DOHH2 (cell line): Measurements from ENCODE around the gene DLK1.

ENCODE experiments used
- EZH2phosphoT487 ChIP-seq: fragments of 200-600 bp; sonication (generic); IDR thresholded peaks from 2 replicates; pipeline ENCODE4 v1.6.1; 2017; ENCODE audit warnings: borderline replicate concordance, mild to moderate bottlenecking, antibody characterized with exemption, low read length, moderate library complexity, mixed read lengths
- TF ChIP-seq, protein P1 (sequence below): fragments of 200-600 bp; sonication (generic); IDR thresholded peaks from one replicate; pipeline ENCODE4 v1.5.1; 2014; ENCODE audit warnings: antibody characterized with exemption, mild to moderate bottlenecking, low read depth, low read length; ENCODE audit not compliant: poor library complexity, severe bottlenecking

DNA sequence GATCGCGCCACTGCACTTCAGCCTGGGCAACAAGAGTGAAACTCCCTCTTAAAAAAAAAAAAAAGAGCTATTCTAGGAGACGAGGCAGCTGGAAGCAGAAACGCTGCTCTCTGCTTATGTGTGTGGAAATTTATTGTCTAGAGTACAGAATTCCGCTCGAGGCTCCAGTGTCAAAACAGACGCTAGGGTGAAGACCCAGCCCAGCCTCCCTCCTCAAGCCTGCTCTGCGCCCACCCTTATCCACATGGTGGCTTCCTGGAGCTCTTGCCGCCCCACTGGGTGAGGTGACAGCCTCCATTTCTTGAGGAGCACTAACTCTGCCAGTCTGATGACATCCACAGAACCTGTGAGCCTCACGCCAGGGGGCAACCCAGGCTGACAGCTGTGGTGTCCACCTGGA lies 49.5 kb upstream of the DLK1 start:
- TF ChIP-seq, protein P1, sequence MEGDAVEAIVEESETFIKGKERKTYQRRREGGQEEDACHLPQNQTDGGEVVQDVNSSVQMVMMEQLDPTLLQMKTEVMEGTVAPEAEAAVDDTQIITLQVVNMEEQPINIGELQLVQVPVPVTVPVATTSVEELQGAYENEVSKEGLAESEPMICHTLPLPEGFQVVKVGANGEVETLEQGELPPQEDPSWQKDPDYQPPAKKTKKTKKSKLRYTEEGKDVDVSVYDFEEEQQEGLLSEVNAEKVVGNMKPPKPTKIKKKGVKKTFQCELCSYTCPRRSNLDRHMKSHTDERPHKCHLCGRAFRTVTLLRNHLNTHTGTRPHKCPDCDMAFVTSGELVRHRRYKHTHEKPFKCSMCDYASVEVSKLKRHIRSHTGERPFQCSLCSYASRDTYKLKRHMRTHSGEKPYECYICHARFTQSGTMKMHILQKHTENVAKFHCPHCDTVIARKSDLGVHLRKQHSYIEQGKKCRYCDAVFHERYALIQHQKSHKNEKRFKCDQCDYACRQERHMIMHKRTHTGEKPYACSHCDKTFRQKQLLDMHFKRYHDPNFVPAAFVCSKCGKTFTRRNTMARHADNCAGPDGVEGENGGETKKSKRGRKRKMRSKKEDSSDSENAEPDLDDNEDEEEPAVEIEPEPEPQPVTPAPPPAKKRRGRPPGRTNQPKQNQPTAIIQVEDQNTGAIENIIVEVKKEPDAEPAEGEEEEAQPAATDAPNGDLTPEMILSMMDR, result no peak
- TF ChIP-seq EZH2phosphoT487, result no peak
